IPS-20b (cell line): Measurements from ENCODE around the gene HUS1B.

Source experiments
- H3K27ac ChIP-seq: one replicate; pipeline ENCODE4 v1.5.1; 2013; ENCODE audit warnings: low read length
- H3K27me3 ChIP-seq: 2 replicates; pipeline ENCODE4 v1.6.1; 2013; ENCODE audit warnings: mild to moderate bottlenecking, low read length, inconsistent platforms; ENCODE audit not compliant: insufficient read depth
- H3K36me3 ChIP-seq: 2 replicates; pipeline ENCODE4 v1.6.1; 2013; ENCODE audit warnings: low read depth, mild to moderate bottlenecking, inconsistent platforms, low read length, moderate library complexity; ENCODE audit not compliant: insufficient read depth
- H3K4me1 ChIP-seq: 2 replicates; pipeline ENCODE4 v1.6.1; 2013; ENCODE audit warnings: mild to moderate bottlenecking, control low read depth, inconsistent platforms, low read length, moderate library complexity; ENCODE audit not compliant: insufficient read depth
- H3K4me3 ChIP-seq: 2 replicates; pipeline ENCODE4 v1.5.1; 2013; ENCODE audit warnings: mild to moderate bottlenecking, low read length, inconsistent platforms
- H3K9ac ChIP-seq: 2 replicates; pipeline ENCODE4 v1.6.1; 2013; ENCODE audit warnings: low read depth, mild to moderate bottlenecking, inconsistent platforms, low read length, moderate library complexity
- H3K9me3 ChIP-seq: 2 replicates; pipeline ENCODE4 v1.6.1; 2013; ENCODE audit warnings: mild to moderate bottlenecking, low read depth, low read length, inconsistent platforms; ENCODE audit not compliant: insufficient read depth

The HUS1B gene

DNA sequence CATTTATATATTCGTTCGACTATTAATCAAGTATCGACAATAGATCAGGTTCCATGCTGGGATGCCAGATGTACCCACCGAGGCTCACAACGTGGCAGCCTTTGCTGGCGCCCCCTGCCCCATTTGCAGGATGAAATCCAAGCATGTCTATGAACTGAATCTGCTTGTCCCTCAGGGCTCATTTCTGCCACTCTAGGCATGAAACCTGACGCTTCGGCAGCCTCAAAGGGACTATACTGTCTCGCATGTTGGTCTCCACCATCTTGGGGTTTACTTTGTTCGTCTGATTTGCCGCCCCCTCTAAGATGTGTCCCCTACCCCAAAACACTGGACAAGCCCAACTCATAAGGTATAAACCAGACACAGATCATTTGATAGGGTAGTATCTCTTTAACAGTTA, 36.7 kb downstream of the HUS1B start:
- Histone ChIP-seq H3K4me1 (no peaks in the 10 kb centered on the region; the same call in 1 of the 2 replicates), H3K9ac (no peak overlapping the region), H3K9me3 (no peaks in the 10 kb centered on the region), H3K27ac (no peak overlapping the region), H3K4me3 (no peak overlapping the region), H3K27me3 (no peaks in the 10 kb centered on the region), H3K36me3 (peaks cover 9% of the 10 kb centered on the region)

DNA sequence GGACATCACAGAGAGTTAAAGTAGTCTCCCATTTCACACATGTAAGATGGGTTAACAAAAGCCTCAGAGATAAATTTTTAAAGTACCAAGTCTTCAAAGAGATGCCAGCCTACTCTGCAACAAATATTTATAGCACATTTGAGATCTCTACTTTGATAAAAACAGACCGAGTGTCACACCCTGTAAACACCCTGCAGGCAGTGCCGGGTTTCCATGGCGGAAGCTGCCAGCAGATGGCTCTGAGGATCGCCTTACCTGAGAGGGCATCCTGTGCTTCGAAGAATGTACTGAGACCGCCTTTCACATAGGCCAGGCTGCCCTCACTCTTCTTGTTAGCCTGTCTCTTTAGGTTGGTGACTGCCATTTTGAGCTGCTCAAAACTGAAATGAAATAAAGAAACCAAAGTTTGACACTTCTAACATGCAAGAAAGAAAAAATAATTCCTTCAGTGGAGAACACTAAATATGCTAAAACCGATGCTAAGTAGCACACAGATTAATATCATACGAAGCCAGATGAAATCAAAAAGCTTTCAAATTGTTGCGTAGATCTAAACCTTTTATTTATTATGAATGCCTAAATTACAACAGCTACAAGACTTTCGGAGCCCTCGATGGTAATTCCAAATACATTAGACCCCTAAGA, 39.3 kb downstream of the HUS1B start:
- H3K9ac ChIP-seq = no peak overlapping the region
- no peaks in the 10 kb centered on the region for H3K9me3 ChIP-seq
- no peaks in the 10 kb centered on the region for H3K4me1 ChIP-seq
- no peak overlapping the region for H3K27ac ChIP-seq
- peaks cover 12% of the 10 kb centered on the region for H3K36me3 ChIP-seq
- H3K4me3 ChIP-seq = no peak overlapping the region
- no peaks in the 10 kb centered on the region for H3K27me3 ChIP-seq

DNA sequence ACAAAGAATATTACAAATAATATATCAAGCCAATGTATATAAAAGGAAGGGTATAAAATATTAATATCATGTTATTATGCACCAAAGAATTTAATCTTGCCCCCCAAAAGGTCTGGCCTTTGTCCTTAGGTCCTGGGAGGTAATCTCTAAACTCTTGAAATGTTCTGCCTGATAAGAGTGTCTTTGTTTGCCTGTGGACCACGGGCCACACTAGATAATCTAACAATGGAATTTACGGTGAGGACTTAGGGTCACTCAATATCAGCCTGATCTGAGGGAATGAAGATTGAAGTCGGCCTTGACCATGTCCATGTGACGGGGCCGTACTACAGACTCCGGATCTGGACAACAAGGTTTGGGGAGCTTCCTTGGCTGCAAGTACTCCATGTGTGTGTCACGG, 42.9 kb downstream of the HUS1B start:
- no peaks in the 10 kb centered on the region for H3K27me3 ChIP-seq
- H3K27ac ChIP-seq = no peak overlapping the region
- peaks cover 25% of the 10 kb centered on the region for H3K36me3 ChIP-seq
- no peak overlapping the region for H3K9ac ChIP-seq
- H3K9me3 ChIP-seq = no peaks in the 10 kb centered on the region
- H3K4me1 ChIP-seq = no peaks in the 10 kb centered on the region
- no peak overlapping the region for H3K4me3 ChIP-seq

DNA sequence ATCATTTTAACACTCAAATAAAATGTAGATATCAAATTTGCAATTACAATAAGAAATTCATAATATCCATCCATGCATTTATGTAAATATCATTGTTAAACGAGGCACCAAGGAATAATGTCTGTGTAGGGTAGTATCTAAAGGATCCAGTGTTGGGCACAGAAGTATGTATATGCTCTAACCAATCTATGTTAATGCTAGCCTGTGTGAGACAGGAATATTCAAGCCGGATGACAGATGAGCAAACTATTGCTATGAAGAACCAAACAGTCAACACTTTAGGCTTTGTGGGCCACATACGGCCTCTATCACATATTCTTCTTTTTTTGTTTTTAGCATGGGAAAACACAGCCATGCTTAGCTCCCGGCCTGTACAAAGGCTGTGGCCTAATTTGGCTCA, 45.0 kb downstream of the HUS1B start:
- no peaks in the 10 kb centered on the region for H3K4me1 ChIP-seq
- H3K36me3 ChIP-seq = peaks cover 23% of the 10 kb centered on the region
- H3K4me3 ChIP-seq = no peak overlapping the region
- H3K27me3 ChIP-seq = no peaks in the 10 kb centered on the region
- H3K9me3 ChIP-seq = no peaks in the 10 kb centered on the region
- H3K9ac ChIP-seq = no peak overlapping the region
- no peak overlapping the region for H3K27ac ChIP-seq

DNA sequence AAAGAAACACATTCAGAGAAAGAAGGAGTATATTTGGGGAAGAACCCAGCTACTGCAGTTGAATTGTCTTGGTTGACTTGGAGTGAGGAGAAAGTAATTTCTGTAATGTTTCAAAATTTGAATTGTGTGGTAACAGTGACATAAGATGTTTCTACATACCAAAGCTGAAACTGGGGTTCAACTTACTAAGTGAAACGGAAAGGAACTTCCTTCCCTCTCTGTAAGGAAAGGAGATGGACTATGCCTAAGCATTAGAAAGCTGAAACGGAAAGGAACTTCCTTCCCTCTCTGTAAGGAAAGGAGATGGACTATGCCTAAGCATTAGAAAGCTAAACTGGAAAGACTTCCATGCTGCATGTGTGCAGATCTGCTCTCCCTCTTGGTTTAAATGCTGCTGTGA, 46.0 kb downstream of the HUS1B start:
- Histone ChIP-seq H3K36me3 (peaks cover 31% of the 10 kb centered on the region), H3K4me1 (no peaks in the 10 kb centered on the region), H3K27me3 (no peaks in the 10 kb centered on the region), H3K9ac (no peak overlapping the region), H3K9me3 (no peaks in the 10 kb centered on the region), H3K27ac (no peak overlapping the region), H3K4me3 (no peak overlapping the region)

DNA sequence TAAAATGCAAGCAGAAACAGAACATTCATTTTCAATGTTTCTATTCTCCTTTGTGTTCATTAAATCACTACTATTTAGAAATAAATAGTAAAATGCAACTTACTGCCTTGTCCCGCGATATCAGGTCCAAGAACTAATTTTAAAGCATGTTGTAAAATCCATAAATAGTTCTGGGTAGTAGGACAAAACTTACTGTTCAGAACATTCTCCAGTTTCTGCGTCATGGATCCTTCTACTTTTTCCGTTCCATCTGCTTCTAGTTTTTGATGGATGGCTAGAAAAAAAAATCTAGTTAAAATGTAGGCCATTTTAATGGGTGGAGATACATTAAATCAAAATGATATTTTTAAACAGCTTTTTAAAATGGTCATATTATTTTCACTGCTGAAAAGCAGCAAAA, 47.0 kb downstream of the HUS1B start:
- Histone ChIP-seq H3K9me3 (no peaks in the 10 kb centered on the region), H3K4me1 (no peaks in the 10 kb centered on the region), H3K4me3 (no peak overlapping the region), H3K9ac (no peak overlapping the region), H3K27me3 (no peaks in the 10 kb centered on the region), H3K36me3 (peaks cover 27% of the 10 kb centered on the region), H3K27ac (no peak overlapping the region)

DNA sequence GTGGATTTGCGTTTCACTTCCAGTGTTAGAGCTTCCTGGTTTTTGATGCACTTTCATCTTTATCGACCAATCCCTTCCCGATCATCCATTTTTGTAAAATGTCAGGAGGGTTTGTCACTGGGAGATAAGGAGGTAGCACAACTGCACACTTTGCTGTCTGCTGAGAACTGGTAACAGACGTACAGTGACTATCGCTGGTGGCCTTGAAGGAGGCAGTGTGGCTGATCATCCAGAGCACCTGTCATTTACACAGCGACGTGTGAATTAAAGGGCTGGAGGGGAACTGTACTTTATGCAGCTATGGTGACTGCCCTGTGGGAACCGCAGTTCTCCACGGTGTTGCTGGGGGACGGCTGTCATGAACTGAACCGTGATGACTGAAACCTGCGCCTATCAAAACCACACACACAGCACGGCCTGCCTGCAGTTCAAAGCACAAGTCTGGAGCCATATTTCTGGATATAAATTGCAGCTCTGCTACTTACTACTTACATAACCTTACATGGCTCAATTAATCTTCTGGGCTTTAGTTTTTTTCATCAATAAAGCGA, 50.0 kb downstream of the HUS1B start:
- Histone ChIP-seq H3K4me3 (no peak overlapping the region), H3K27me3 (no peaks in the 10 kb centered on the region), H3K27ac (no peak overlapping the region), H3K9ac (no peak overlapping the region), H3K36me3 (peaks cover 37% of the 10 kb centered on the region), H3K4me1 (no peaks in the 10 kb centered on the region), H3K9me3 (no peaks in the 10 kb centered on the region)
